Embryonic facial prominence (tissue), 1 donor: ENCODE data around the gene SLC35B1.
"Not testable (repeated sequence)": the region's sequence is repeated elsewhere in the genome, so short reads cannot be mapped to it uniquely, and the experiment has no call there.

Experiments used
- DNase-seq: peaks from one replicate; pipeline ENCODE4 v3.0.0-alpha.2; 2016; ENCODE audit errors: extremely low spot score

The SLC35B1 gene

DNA sequence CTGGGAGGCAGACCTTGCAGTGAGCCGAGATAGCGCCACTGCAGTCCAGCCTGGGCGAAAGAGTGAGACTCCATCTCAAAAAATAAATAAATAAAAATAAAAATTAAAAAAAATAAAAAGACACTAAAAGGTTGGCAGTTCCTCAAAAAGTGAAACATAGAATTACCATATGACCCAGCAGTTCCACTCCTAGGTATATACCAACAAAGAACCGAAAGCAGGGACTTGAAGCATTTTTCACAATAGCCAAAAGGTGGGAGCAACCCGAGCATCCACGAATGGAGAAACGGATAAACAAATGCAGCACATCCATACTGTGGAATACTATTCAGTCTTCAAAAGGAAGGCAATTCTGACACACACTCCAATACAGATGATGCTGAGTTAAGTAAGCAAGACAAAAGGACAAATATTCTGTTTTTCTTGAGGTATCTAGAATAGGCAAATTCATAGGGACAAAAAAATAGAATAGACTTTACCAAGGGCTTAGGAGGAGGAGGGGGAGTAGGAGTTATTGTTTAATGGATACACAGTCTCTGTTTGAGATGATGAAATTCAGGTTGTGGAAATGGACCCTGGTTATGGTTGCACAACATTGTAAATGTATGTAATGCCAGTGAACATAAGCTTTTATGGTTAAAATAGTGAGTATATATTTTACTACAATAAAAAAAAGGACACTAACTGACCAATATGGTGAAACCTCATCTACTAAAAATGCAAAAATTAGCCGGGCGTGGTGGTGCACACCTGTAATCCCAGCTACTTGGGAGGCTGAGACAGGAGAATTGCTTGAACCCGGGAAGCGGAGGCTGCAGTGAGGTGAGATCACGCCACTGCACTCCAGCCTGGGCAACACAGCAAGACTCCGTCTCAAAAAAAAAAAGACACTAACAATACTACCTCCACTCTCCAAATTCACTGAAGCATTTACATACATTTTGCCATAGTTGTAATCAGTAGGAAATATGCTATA is 27.0 kb upstream of the SLC35B1 start:
- no peak for DNase-seq

GRCh38 chr17:49731435-49731831 is 23.7 kb upstream of the SLC35B1 start:
- no peak for DNase-seq

GRCh38 chr17:49730785-49731434 is 23.1 kb upstream of the SLC35B1 start:
- no peak for DNase-seq

DNA sequence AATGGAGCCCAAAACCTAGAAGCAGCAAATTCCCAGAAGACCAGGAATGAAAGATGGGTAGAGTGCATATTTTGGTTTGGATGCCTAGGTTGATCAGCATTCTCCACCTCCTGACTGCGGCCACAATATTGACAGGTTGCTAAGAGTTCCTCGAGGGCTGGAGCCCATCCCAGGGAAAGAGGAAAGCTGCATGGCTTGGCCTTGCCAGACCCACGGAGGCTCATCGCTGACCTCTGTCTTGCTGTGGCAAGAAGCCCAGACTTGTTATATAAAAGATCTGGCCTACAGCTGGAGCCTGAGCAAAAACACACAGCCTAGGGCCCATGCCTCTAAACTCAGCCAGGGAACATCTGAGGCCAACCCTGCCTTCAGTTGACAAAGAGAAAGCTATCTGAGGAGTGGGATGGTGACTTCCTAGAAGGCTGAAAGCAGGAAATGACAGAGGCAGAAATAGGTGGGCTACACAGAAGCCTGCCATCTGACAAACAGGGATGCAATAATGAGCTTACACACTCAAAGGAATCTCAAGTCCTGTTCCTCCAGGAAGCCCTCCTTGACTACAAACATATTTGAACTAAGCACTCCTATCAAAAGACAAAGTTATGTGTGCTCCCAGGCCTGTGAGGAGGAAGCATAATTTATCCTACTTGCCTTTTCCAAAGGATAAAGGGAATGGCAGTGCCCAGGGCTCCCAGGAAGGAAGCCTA is 22.5 kb upstream of the SLC35B1 start:
- DNase-seq: no peak

DNA sequence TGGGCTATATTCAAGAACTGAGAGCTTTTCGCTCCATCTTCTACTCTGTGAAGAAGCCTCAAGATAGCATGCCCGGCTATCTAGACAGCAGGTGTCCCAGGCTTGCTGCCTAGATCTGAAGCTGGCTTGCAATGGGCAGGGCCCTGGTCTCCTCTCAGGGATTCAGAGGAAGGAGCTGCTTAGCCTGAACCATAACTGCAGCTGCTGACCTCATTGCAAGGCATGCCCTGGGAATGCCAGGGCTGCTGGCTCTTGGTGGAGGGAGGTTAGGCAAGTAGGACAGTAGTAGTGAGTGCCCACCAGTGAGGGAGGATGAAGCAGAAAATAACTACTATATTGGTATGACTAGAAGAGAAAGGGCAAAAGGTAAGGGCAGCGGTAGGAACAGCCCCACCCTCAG is 21.3 kb upstream of the SLC35B1 start:
- no peak for DNase-seq

- DNase-seq: no peak
Measured at GRCh38 chr17:49728425-49728824, 20.7 kb upstream of the SLC35B1 start.

GRCh38 chr17:49727380-49727779 is 19.6 kb upstream of the SLC35B1 start:
- DNase-seq: no peak

- DNase-seq: no peak
Measured at GRCh38 chr17:49725452-49726130, 17.8 kb upstream of the SLC35B1 start.

GRCh38 chr17:49724552-49724951 is 16.8 kb upstream of the SLC35B1 start:
- not testable (repeated sequence) for DNase-seq

- DNase-seq: no peak
Measured at GRCh38 chr17:49723423-49723822, 15.7 kb upstream of the SLC35B1 start.

DNA sequence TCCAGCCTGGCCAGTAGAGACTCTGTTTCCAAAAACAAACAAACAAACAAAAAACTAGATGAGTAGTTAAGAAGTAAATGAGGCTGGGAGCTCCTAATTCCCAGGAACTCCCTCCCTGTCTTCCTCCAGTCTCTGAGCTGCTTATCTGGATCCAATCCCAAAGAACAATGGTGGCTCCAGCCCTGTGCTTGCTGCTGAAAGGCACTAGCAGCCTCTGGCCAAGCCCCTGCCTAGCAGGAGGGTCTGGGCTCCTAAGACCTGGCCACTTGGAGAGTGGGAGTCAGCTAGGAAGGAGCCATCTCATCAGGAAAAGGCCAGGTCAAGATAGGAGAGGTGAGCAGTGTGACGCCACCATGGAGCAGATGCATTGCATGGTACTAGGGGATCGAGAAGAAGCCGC is 14.3 kb upstream of the SLC35B1 start:
- no peak for DNase-seq

GRCh38 chr17:49717371-49717861 is 9.7 kb upstream of the SLC35B1 start:
- no peak for DNase-seq

- DNase-seq: no peak
Measured at GRCh38 chr17:49716668-49717364, 9.1 kb upstream of the SLC35B1 start.

- no peak for DNase-seq
Measured at GRCh38 chr17:49715717-49716279, 8.0 kb upstream of the SLC35B1 start.

- no peak for DNase-seq
Measured at GRCh38 chr17:49715216-49715615, 7.5 kb upstream of the SLC35B1 start.

GRCh38 chr17:49708515-49709183 is 885 bp upstream of the SLC35B1 start:
- no peak for DNase-seq

GRCh38 chr17:49707246-49707607 is 537 bp downstream of the SLC35B1 start:
- DNase-seq: no peak

- no peak for DNase-seq
Measured at GRCh38 chr17:49705254-49705653, 2.5 kb downstream of the SLC35B1 start.

- no peak for DNase-seq
Measured at GRCh38 chr17:49703557-49704277, 4.0 kb downstream of the SLC35B1 start.

GRCh38 chr17:49700960-49701359 is 6.8 kb downstream of the SLC35B1 start:
- DNase-seq: no peak
